IMR-90 (cell line): ENCODE data around the gene UBE2E2. TPM values are rescaled to one million over a fixed set of nuclear protein-coding genes. Genes with fewer than 3 reads are reported as not detected.

Experiments used
- ATAC-seq: fragments of 200-7000 bp; cut with Tn5 transposase; 2 replicates; pipeline ENCODE4 v1.9.1; 2020; ENCODE audit warnings: low read depth, mild to moderate bottlenecking, moderate library complexity
- BruUV-seq: library from RNA; stranded (reverse); fragments of 400-500 nt; replicated peaks from 2 replicates; lab custom pipeline; 2021; lab: Mats Ljungman, UMichigan
- CTCF ChIA-PET: fragments of 300-600 bp; formaldehyde crosslinking; extraction: SDS; loops from one replicate; lab custom pipeline; 2021; ENCODE audit warnings: antibody characterized with exemption; lab: Yijun Ruan, JAX
- POLR2A ChIA-PET: fragments of 300-600 bp; sonication (Branson Sonifier 250); formaldehyde crosslinking; loops from one replicate; lab custom pipeline; 2022; ENCODE audit warnings: antibody characterized with exemption; ENCODE audit not compliant: unreplicated experiment; lab: Charles Lee
- DNase-seq: peaks from one replicate; pipeline ENCODE4 v3.0.0; 2013
- H2AFZ ChIP-seq: replicated peaks from 2 replicates; pipeline ENCODE3; 2013; ENCODE audit warnings: low read length, mild to moderate bottlenecking; ENCODE audit not compliant: poor library complexity
- H2AK5ac ChIP-seq: 2 replicates; pipeline ENCODE4 v1.6.1; 2013; ENCODE audit warnings: low read depth, low read length, inconsistent platforms
- H2AK9ac ChIP-seq: replicated peaks from 2 replicates; pipeline ENCODE3; 2013; ENCODE audit warnings: mild to moderate bottlenecking, low read depth, low read length, moderate library complexity; ENCODE audit not compliant: poor library complexity
- H2BK120ac ChIP-seq: 2 replicates; pipeline ENCODE4 v1.6.1; 2013; ENCODE audit warnings: low read depth, low read length, inconsistent platforms
- H2BK15ac ChIP-seq: 3 replicates; pipeline ENCODE4 v1.6.1; 2013; ENCODE audit warnings: low read depth, low read length, inconsistent platforms
- H2BK20ac ChIP-seq: 2 replicates; pipeline ENCODE4 v1.6.1; 2013; ENCODE audit warnings: low read depth, mild to moderate bottlenecking, inconsistent platforms, low read length, moderate library complexity
- H2BK5ac ChIP-seq: 2 replicates; pipeline ENCODE4 v1.6.1; 2013; ENCODE audit warnings: mild to moderate bottlenecking, low read depth, low read length, inconsistent platforms; ENCODE audit not compliant: poor library complexity, severe bottlenecking
- H3K14ac ChIP-seq: replicated peaks from 2 replicates; pipeline ENCODE4 v1.6.1; 2013; ENCODE audit warnings: low read depth, low read length, inconsistent platforms
- H3K18ac ChIP-seq: 2 replicates; pipeline ENCODE4 v1.6.1; 2013; ENCODE audit warnings: low read depth, low read length, control low read depth
- H3K23ac ChIP-seq: 2 replicates; pipeline ENCODE4 v1.6.1; 2013; ENCODE audit warnings: low read depth, low read length, inconsistent platforms
- H3K27ac ChIP-seq: 2 replicates; pipeline ENCODE4 v1.5.1; 2013; ENCODE audit warnings: mild to moderate bottlenecking, control low read depth, low read length; ENCODE audit not compliant: insufficient read depth
- H3K27me3 ChIP-seq: 2 replicates; pipeline ENCODE4 v1.6.1; 2013; ENCODE audit warnings: low read length; ENCODE audit not compliant: control insufficient read depth, insufficient read depth
- H3K36me3 ChIP-seq: 2 replicates; pipeline ENCODE4 v1.6.1; 2013; ENCODE audit warnings: low read length, mixed read lengths; ENCODE audit not compliant: control insufficient read depth, insufficient read depth
- H3K4ac ChIP-seq: 2 replicates; pipeline ENCODE4 v1.6.1; 2013; ENCODE audit warnings: low read depth, low read length, inconsistent platforms
- H3K4me1 ChIP-seq: 2 replicates; pipeline ENCODE4 v1.6.1; 2013; ENCODE audit warnings: low read length, mixed read lengths; ENCODE audit not compliant: control insufficient read depth, insufficient read depth
- H3K4me2 ChIP-seq: 2 replicates; pipeline ENCODE4 v1.6.1; 2013; ENCODE audit warnings: low read depth, mild to moderate bottlenecking, control low read depth, low read length, moderate library complexity
- H3K4me3 ChIP-seq: 2 replicates; pipeline ENCODE4 v1.5.1; 2013; ENCODE audit warnings: low read depth, mild to moderate bottlenecking, control low read depth, low read length, moderate library complexity; ENCODE audit not compliant: insufficient read depth
- H3K56ac ChIP-seq: 2 replicates; pipeline ENCODE4 v1.6.1; 2013; ENCODE audit warnings: low read length, inconsistent platforms; ENCODE audit not compliant: insufficient read depth; ENCODE audit errors: extremely low read depth
- H3K79me1 ChIP-seq, 2 experiments: 2 replicates each; pipeline ENCODE4 v1.6.1; 2013; ENCODE audit warnings: low read length in 2 of 2, inconsistent platforms in 1 of 2, low read depth in 1 of 2
- H3K9ac ChIP-seq: 2 replicates; pipeline ENCODE4 v1.6.1; 2013; ENCODE audit warnings: low read depth, low read length, control low read depth
- H3K9me1 ChIP-seq: 2 replicates; pipeline ENCODE4 v1.6.1; 2013; ENCODE audit warnings: low read length, inconsistent platforms; ENCODE audit not compliant: insufficient read depth
- H3K9me3 ChIP-seq: 2 replicates; pipeline ENCODE4 v1.6.1; 2013; ENCODE audit warnings: low read length; ENCODE audit not compliant: control insufficient read depth, insufficient read depth
- H4K20me1 ChIP-seq: 2 replicates; pipeline ENCODE4 v1.6.1; 2013; ENCODE audit warnings: low read length, inconsistent platforms; ENCODE audit not compliant: insufficient read depth
- H4K5ac ChIP-seq: 2 replicates; pipeline ENCODE4 v1.6.1; 2013; ENCODE audit warnings: mild to moderate bottlenecking, low read depth, low read length, control low read depth
- H4K8ac ChIP-seq, 2 experiments: 2 replicates each; pipeline ENCODE4 v1.6.1; 2013; ENCODE audit warnings: low read depth in 2 of 2, low read length in 2 of 2, control low read depth in 1 of 2, inconsistent platforms in 1 of 2
- H4K91ac ChIP-seq: 2 replicates; pipeline ENCODE4 v1.6.1; 2013; ENCODE audit warnings: low read depth, low read length, inconsistent platforms; ENCODE audit not compliant: insufficient read depth
- CEBPB ChIP-seq: IDR thresholded peaks from 2 replicates; pipeline ENCODE4 v1.6.1; 2012; ENCODE audit warnings: low read depth, low read length, improper control_type of control experiment
- CTCF ChIP-seq: conservative IDR thresholded peaks from 2 replicates; pipeline ENCODE4 v1.5.1; 2012; ENCODE audit warnings: mild to moderate bottlenecking, low read depth, low read length, improper control_type of control experiment
- MAFK ChIP-seq: IDR thresholded peaks from 2 replicates; pipeline ENCODE4 v1.6.1; 2012; ENCODE audit warnings: low read depth, low read length, improper control_type of control experiment
- MAZ ChIP-seq: IDR thresholded peaks from 2 replicates; pipeline ENCODE4 v1.6.1; 2012; ENCODE audit warnings: low read depth, mild to moderate bottlenecking, low read length, improper control_type of control experiment, moderate library complexity, borderline replicate concordance
- MXI1 ChIP-seq: IDR thresholded peaks from 2 replicates; pipeline ENCODE4 v1.6.1; 2012; ENCODE audit warnings: low read depth, mild to moderate bottlenecking, low read length, moderate library complexity, borderline replicate concordance
- NFE2L2 ChIP-seq: fragments of 150-350 bp; IDR thresholded peaks from 2 replicates; pipeline ENCODE4 v1.6.1; 2016; ENCODE audit warnings: low read depth, mild to moderate bottlenecking, low read length
- RAD21 ChIP-seq: IDR thresholded peaks from 2 replicates; pipeline ENCODE4 v1.6.1; 2012; ENCODE audit warnings: low read length, improper control_type of control experiment
- RCOR1 ChIP-seq: IDR thresholded peaks from 2 replicates; pipeline ENCODE4 v1.6.1; 2012; ENCODE audit warnings: mild to moderate bottlenecking, low read length, improper control_type of control experiment; ENCODE audit not compliant: insufficient replicate concordance
- RFX5 ChIP-seq: IDR thresholded peaks from 2 replicates; pipeline ENCODE4 v1.8.0; 2012; ENCODE audit warnings: low read depth, mild to moderate bottlenecking, low read length, moderate library complexity
- SMC3 ChIP-seq: fragments of 150-350 bp; IDR thresholded peaks from 2 replicates; pipeline ENCODE4 v1.6.1; 2016; ENCODE audit warnings: low read depth, mild to moderate bottlenecking, antibody characterized with exemption, low read length, moderate library complexity
- WGBS, 2 experiments: methylation state at CpG; one replicate each; pipeline versions ENCODE4 v1.1.5 to v1.1.7; 2013; ENCODE audit warnings: missing lambda C conversion rate in 2 of 2; ENCODE audit not compliant: insufficient read length in 1 of 2; ENCODE audit errors: extremely low coverage in 2 of 2; 5-methylcytosine and 5-hydroxymethylcytosine counted together
- dilution Hi-C: fragments of 300-500 bp; cut with HindIII; formaldehyde crosslinking; loops from one replicate; pipeline ENCODE4 v1.14.3; 2018; ENCODE audit warnings: low sequenced_read_pairs; ENCODE audit not compliant: unreplicated experiment
- in situ Hi-C: fragments of 300-500 bp; cut with MboI; formaldehyde crosslinking; loops from 3 replicates; pipeline ENCODE4 v1.14.3; 2019; ENCODE audit warnings: low sequenced_read_pairs, inconsistent platforms, mixed read lengths
- intact Hi-C: fragments of 100-400 bp; cut with micrococcal nuclease; formaldehyde crosslinking; loops from 2 replicates; pipeline ENCODE4 v1.10.0; 2022
- polyA plus RNA-seq, 3 experiments: library from polyadenylated mRNA; depleted of rRNA; stranded (reverse); fragments of >200 nt; gene quantifications; 2 replicates each; pipeline ENCODE4 v1.2.3, GENCODE V29; 2012; ENCODE audit warnings: low replicate concordance in 1 of 3
- total RNA-seq: library from RNA; depleted of rRNA; stranded (reverse); fragments of >200 nt; gene quantifications from 2 replicates; pipeline ENCODE4 v1.2.3, GENCODE V29; 2012
- TF ChIP-seq, protein P1 (sequence below): fragments of 150-350 bp; IDR thresholded peaks from 2 replicates; pipeline ENCODE4 v1.6.1; 2017; ENCODE audit warnings: mild to moderate bottlenecking, antibody characterized with exemption, low read length, low read depth
- TF ChIP-seq, protein P2 (sequence below): fragments of 150-350 bp; IDR thresholded peaks from 2 replicates; pipeline ENCODE4 v1.6.1; 2016; ENCODE audit warnings: low read depth, mild to moderate bottlenecking, low read length, moderate library complexity, borderline replicate concordance

The UBE2E2 gene
- total and polyA plus RNA-seq, 2 of the 4 experiments (the other 2 are of a cell fraction) = 18.6 to 32.7 TPM

DNA sequence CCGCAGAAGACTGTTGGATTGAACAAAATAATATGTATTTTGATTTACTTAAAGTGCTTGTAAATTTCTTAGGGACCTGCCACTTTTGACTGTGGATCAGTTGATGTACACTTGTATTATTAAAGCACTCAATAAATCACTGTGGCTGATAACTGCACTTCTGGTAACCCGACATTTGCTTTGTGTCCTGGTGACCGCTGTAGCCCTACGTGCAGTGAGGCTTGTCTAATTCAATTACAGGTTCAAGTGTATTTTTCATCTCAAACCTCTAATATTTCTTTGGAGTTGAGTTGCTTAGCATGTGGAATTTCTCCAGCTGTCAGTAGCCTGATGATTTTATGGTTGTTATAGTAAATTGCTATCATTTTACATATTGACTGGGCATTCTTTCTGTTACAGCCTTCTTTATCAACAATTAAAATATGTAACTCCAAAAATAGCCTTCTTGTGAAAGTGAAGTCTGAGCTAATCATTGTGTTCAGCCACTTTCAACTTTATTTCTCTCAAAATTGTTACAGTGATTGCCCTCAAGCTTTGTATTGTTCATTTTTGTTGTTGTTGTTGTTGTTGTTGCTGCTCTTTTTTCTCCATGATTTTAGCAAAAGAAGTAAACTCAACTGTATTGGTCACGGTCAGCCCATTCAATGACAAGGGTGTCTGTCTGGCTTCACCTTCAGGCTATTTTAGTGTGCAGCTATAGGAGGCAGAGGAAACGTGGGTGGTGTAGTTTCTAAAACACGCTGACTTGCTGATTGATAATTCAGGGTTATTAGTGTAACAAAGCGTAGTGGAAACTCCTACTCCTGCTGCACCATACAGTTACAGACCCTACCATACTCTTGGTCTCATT lies 387.5 kb downstream of the UBE2E2 start:
- WGBS, 2 experiments = no CpG with 5 or more reads among the region's 8 CpGs
- Histone ChIP-seq H4K20me1 (no peaks in the 10 kb centered on the region), H3K4me2 (no peak overlapping the region), H3K27me3 (no peaks in the 10 kb centered on the region), H3K9me3 (no peaks in the 10 kb centered on the region), H2AK5ac (no peak overlapping the region), H2BK20ac (no peak overlapping the region), H4K5ac (no peak overlapping the region), H3K36me3 (no peaks in the 10 kb centered on the region), H3K79me1 (no peaks in the 10 kb centered on the region), H3K9ac (no peak overlapping the region), H2BK5ac (no peak overlapping the region), H3K14ac (no peak overlapping the region), H2AK9ac (no peak overlapping the region), H3K18ac (no peak overlapping the region), H2BK120ac (no peak overlapping the region), H3K4ac (no peak overlapping the region), H3K27ac (no peak overlapping the region), H3K56ac (no peak overlapping the region), H2BK15ac (no peak overlapping the region), H4K91ac (no peak overlapping the region), H4K8ac (no peak overlapping the region), H3K4me3 (no peak overlapping the region), H3K4me1 (peaks cover 2% of the 10 kb centered on the region), H3K9me1 (peaks cover 2% of the 10 kb centered on the region; the same call in 1 of the 2 replicates), H2AFZ (no peak overlapping the region), H3K23ac (no peak overlapping the region)
- no peak for DNase-seq
- POLR2A ChIA-PET = no interaction called here
- TF ChIP-seq MAZ (no peak), RFX5 (no peak), RCOR1 (no peak), NFE2L2 (no peak), SMC3 (no peak), RAD21 (no peak), MXI1 (no peak), CEBPB (no peak), CTCF (no peak), MAFK (no peak)
- TF ChIP-seq, protein P1, sequence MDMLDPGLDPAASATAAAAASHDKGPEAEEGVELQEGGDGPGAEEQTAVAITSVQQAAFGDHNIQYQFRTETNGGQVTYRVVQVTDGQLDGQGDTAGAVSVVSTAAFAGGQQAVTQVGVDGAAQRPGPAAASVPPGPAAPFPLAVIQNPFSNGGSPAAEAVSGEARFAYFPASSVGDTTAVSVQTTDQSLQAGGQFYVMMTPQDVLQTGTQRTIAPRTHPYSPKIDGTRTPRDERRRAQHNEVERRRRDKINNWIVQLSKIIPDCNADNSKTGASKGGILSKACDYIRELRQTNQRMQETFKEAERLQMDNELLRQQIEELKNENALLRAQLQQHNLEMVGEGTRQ = no peak
- TF ChIP-seq, protein P2, sequence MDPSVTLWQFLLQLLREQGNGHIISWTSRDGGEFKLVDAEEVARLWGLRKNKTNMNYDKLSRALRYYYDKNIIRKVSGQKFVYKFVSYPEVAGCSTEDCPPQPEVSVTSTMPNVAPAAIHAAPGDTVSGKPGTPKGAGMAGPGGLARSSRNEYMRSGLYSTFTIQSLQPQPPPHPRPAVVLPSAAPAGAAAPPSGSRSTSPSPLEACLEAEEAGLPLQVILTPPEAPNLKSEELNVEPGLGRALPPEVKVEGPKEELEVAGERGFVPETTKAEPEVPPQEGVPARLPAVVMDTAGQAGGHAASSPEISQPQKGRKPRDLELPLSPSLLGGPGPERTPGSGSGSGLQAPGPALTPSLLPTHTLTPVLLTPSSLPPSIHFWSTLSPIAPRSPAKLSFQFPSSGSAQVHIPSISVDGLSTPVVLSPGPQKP = no peak
- CTCF ChIA-PET = interaction anchor here (1.4 kb wide), 1 partner anchor 284 kb away, joined by 3 read pairs; no protein-coding TSS in a partner anchor
- dilution Hi-C loops = no loop called here
- ATAC-seq = no peak
- BruUV-seq = no TSS peak
- intact Hi-C loops = no loop called here
- in situ Hi-C loops = no loop called here
